ENCODE data around the gene UNC13A. TPM values are rescaled to one million over a fixed set of nuclear protein-coding genes. Genes with fewer than 3 reads are reported as not detected.

UNC13A gene
- total and polyA plus RNA-seq, 7 donors = under 0.01 to 0.83 (median 0.60) TPM

- H3K27me3 ChIP-seq = peaks cover 0 to 33% (median 17%) of the 10 kb centered on the region in 3 donors
- WGBS, 2 donors = 91 to 96% methylated on average over 8 of the region's 8 CpGs
- TF ChIP-seq POLR2AphosphoS5 (IDR thresholded peaks at IDR 0.05) (no peak), CTCF (IDR thresholded peaks at IDR 0.05) (no peak), POLR2A (IDR thresholded peaks at IDR 0.05) (no peak), EP300 (IDR thresholded peaks at IDR 0.05) (no peak)
These were observed 45.5 kb downstream of the UNC13A start for GRCh38 chr19:17642656-17643055.

GRCh38 chr19:17641846-17642245 is 46.3 kb downstream of the UNC13A start:
- H3K4me3 ChIP-seq = no peak overlapping the region
- H3K4me1 ChIP-seq = no peaks in the 10 kb centered on the region
- peaks cover 0 to 25% (median 11%) of the 10 kb centered on the region in 3 donors for H3K27me3 ChIP-seq
- TF ChIP-seq POLR2AphosphoS5 (IDR thresholded peaks at IDR 0.05) = no peak
- TF ChIP-seq EP300 (IDR thresholded peaks at IDR 0.05) = no peak
- no peak for TF ChIP-seq CTCF (IDR thresholded peaks at IDR 0.05)
- no peak for TF ChIP-seq POLR2A (IDR thresholded peaks at IDR 0.05)
- no peaks in the 10 kb centered on the region for H3K36me3 ChIP-seq
- 59 to 68% methylated on average over 1 of the region's 1 CpG for WGBS, 2 donors
- no peaks in the 10 kb centered on the region for H3K9me3 ChIP-seq
- intact Hi-C loops (cut with DNase I) = no loop called here
- no peak for DNase-seq
- no peak overlapping the region for H3K27ac ChIP-seq

More at GRCh38 chr19:17642656-17643055, 45.5 kb downstream of the UNC13A start:
- Histone ChIP-seq H3K9me3 (no peaks in the 10 kb centered on the region), H3K4me1 (no peaks in the 10 kb centered on the region), H3K36me3 (no peaks in the 10 kb centered on the region), H3K4me3 (no peak overlapping the region), H3K27ac (no peak overlapping the region)
- no peak for DNase-seq
- intact Hi-C loops (cut with DNase I) = no loop called here

- H3K27ac ChIP-seq = no peak overlapping the region
- intact Hi-C loops (cut with DNase I) = no loop called here
- no peaks in the 10 kb centered on the region for H3K36me3 ChIP-seq
- no peak for DNase-seq
- H3K27me3 ChIP-seq = peaks cover 0 to 21% (median 6%) of the 10 kb centered on the region in 3 donors
- 76 to 84% methylated on average over 15 of the region's 15 CpGs for WGBS, 2 donors
- TF ChIP-seq CTCF (IDR thresholded peaks at IDR 0.05) = no peak
- TF ChIP-seq POLR2AphosphoS5 (IDR thresholded peaks at IDR 0.05) = no peak
- TF ChIP-seq POLR2A (IDR thresholded peaks at IDR 0.05) = no peak
- no peak for TF ChIP-seq EP300 (IDR thresholded peaks at IDR 0.05)
- no peaks in the 10 kb centered on the region for H3K4me1 ChIP-seq
- no peaks in the 10 kb centered on the region for H3K9me3 ChIP-seq
- H3K4me3 ChIP-seq = no peak overlapping the region
These were observed 47.0 kb downstream of the UNC13A start for GRCh38 chr19:17641181-17641580.

- Histone ChIP-seq H3K9me3 (no peaks in the 10 kb centered on the region), H3K36me3 (no peaks in the 10 kb centered on the region), H3K4me1 (no peaks in the 10 kb centered on the region), H3K27ac (no peak overlapping the region), H3K4me3 (no peak overlapping the region), H3K27me3 (peaks cover 0 to 6% (median 0%) of the 10 kb centered on the region in 3 donors)
- intact Hi-C loops (cut with DNase I) = no loop called here
- DNase-seq = no peak
- no peak for TF ChIP-seq POLR2AphosphoS5 (IDR thresholded peaks at IDR 0.05)
- TF ChIP-seq CTCF (IDR thresholded peaks at IDR 0.05) = no peak
- TF ChIP-seq EP300 (IDR thresholded peaks at IDR 0.05) = no peak
- no peak for TF ChIP-seq POLR2A (IDR thresholded peaks at IDR 0.05)
- 89 to 96% methylated on average over 1 of the region's 1 CpG for WGBS, 2 donors
These were observed 54.5 kb downstream of the UNC13A start for GRCh38 chr19:17633700-17634099.

- Histone ChIP-seq H3K4me1 (no peaks in the 10 kb centered on the region), H3K36me3 (no peaks in the 10 kb centered on the region), H3K9me3 (no peaks in the 10 kb centered on the region), H3K27ac (no peak overlapping the region), H3K27me3 (no peaks in the 10 kb centered on the region), H3K4me3 (no peak overlapping the region)
- no peak for TF ChIP-seq POLR2A (IDR thresholded peaks at IDR 0.05)
- TF ChIP-seq POLR2AphosphoS5 (IDR thresholded peaks at IDR 0.05) = no peak
- TF ChIP-seq EP300 (IDR thresholded peaks at IDR 0.05) = no peak
- TF ChIP-seq CTCF (IDR thresholded peaks at IDR 0.05) = no peak
- intact Hi-C loops (cut with DNase I) = no loop called here
- 88 to 92% methylated on average over 9 of the region's 9 CpGs for WGBS, 2 donors
- no peak for DNase-seq
These were observed 55.6 kb downstream of the UNC13A start for GRCh38 chr19:17632577-17632976.

Data from sigmoid colon (tissue), 7 donors.